IMR-90 (cell line): ENCODE data around the gene SDC1. TPM values are rescaled to one million over a fixed set of nuclear protein-coding genes. Genes with fewer than 3 reads are reported as not detected.

Experiments
- ATAC-seq: fragments of 200-7000 bp; cut with Tn5 transposase; 2 replicates; pipeline ENCODE4 v1.9.1; 2020; ENCODE audit warnings: low read depth, mild to moderate bottlenecking, moderate library complexity
- BruUV-seq: library from RNA; stranded (reverse); fragments of 400-500 nt; replicated peaks from 2 replicates; lab custom pipeline; 2021; lab: Mats Ljungman, UMichigan
- CTCF ChIA-PET: fragments of 300-600 bp; formaldehyde crosslinking; extraction: SDS; loops from one replicate; lab custom pipeline; 2021; ENCODE audit warnings: antibody characterized with exemption; lab: Yijun Ruan, JAX
- POLR2A ChIA-PET: fragments of 300-600 bp; sonication (Branson Sonifier 250); formaldehyde crosslinking; loops from one replicate; lab custom pipeline; 2022; ENCODE audit warnings: antibody characterized with exemption; ENCODE audit not compliant: unreplicated experiment; lab: Charles Lee
- DNase-seq: peaks from one replicate; pipeline ENCODE4 v3.0.0; 2013
- H2AFZ ChIP-seq: replicated peaks from 2 replicates; pipeline ENCODE3; 2013; ENCODE audit warnings: low read length, mild to moderate bottlenecking; ENCODE audit not compliant: poor library complexity
- H2AK5ac ChIP-seq: 2 replicates; pipeline ENCODE4 v1.6.1; 2013; ENCODE audit warnings: low read depth, low read length, inconsistent platforms
- H2AK9ac ChIP-seq: replicated peaks from 2 replicates; pipeline ENCODE3; 2013; ENCODE audit warnings: mild to moderate bottlenecking, low read depth, low read length, moderate library complexity; ENCODE audit not compliant: poor library complexity
- H2BK120ac ChIP-seq: 2 replicates; pipeline ENCODE4 v1.6.1; 2013; ENCODE audit warnings: low read depth, low read length, inconsistent platforms
- H2BK15ac ChIP-seq: 3 replicates; pipeline ENCODE4 v1.6.1; 2013; ENCODE audit warnings: low read depth, low read length, inconsistent platforms
- H2BK20ac ChIP-seq: 2 replicates; pipeline ENCODE4 v1.6.1; 2013; ENCODE audit warnings: low read depth, mild to moderate bottlenecking, inconsistent platforms, low read length, moderate library complexity
- H2BK5ac ChIP-seq: 2 replicates; pipeline ENCODE4 v1.6.1; 2013; ENCODE audit warnings: mild to moderate bottlenecking, low read depth, low read length, inconsistent platforms; ENCODE audit not compliant: poor library complexity, severe bottlenecking
- H3K14ac ChIP-seq: replicated peaks from 2 replicates; pipeline ENCODE4 v1.6.1; 2013; ENCODE audit warnings: low read depth, low read length, inconsistent platforms
- H3K18ac ChIP-seq: 2 replicates; pipeline ENCODE4 v1.6.1; 2013; ENCODE audit warnings: low read depth, low read length, control low read depth
- H3K23ac ChIP-seq: 2 replicates; pipeline ENCODE4 v1.6.1; 2013; ENCODE audit warnings: low read depth, low read length, inconsistent platforms
- H3K27ac ChIP-seq: 2 replicates; pipeline ENCODE4 v1.5.1; 2013; ENCODE audit warnings: mild to moderate bottlenecking, control low read depth, low read length; ENCODE audit not compliant: insufficient read depth
- H3K27me3 ChIP-seq: 2 replicates; pipeline ENCODE4 v1.6.1; 2013; ENCODE audit warnings: low read length; ENCODE audit not compliant: control insufficient read depth, insufficient read depth
- H3K36me3 ChIP-seq: 2 replicates; pipeline ENCODE4 v1.6.1; 2013; ENCODE audit warnings: low read length, mixed read lengths; ENCODE audit not compliant: control insufficient read depth, insufficient read depth
- H3K4ac ChIP-seq: 2 replicates; pipeline ENCODE4 v1.6.1; 2013; ENCODE audit warnings: low read depth, low read length, inconsistent platforms
- H3K4me1 ChIP-seq: 2 replicates; pipeline ENCODE4 v1.6.1; 2013; ENCODE audit warnings: low read length, mixed read lengths; ENCODE audit not compliant: control insufficient read depth, insufficient read depth
- H3K4me2 ChIP-seq: 2 replicates; pipeline ENCODE4 v1.6.1; 2013; ENCODE audit warnings: low read depth, mild to moderate bottlenecking, control low read depth, low read length, moderate library complexity
- H3K4me3 ChIP-seq: 2 replicates; pipeline ENCODE4 v1.5.1; 2013; ENCODE audit warnings: low read depth, mild to moderate bottlenecking, control low read depth, low read length, moderate library complexity; ENCODE audit not compliant: insufficient read depth
- H3K56ac ChIP-seq: 2 replicates; pipeline ENCODE4 v1.6.1; 2013; ENCODE audit warnings: low read length, inconsistent platforms; ENCODE audit not compliant: insufficient read depth; ENCODE audit errors: extremely low read depth
- H3K79me1 ChIP-seq, 2 experiments: 2 replicates each; pipeline ENCODE4 v1.6.1; 2013; ENCODE audit warnings: low read length in 2 of 2, inconsistent platforms in 1 of 2, low read depth in 1 of 2
- H3K9ac ChIP-seq: 2 replicates; pipeline ENCODE4 v1.6.1; 2013; ENCODE audit warnings: low read depth, low read length, control low read depth
- H3K9me1 ChIP-seq: 2 replicates; pipeline ENCODE4 v1.6.1; 2013; ENCODE audit warnings: low read length, inconsistent platforms; ENCODE audit not compliant: insufficient read depth
- H3K9me3 ChIP-seq: 2 replicates; pipeline ENCODE4 v1.6.1; 2013; ENCODE audit warnings: low read length; ENCODE audit not compliant: control insufficient read depth, insufficient read depth
- H4K20me1 ChIP-seq: 2 replicates; pipeline ENCODE4 v1.6.1; 2013; ENCODE audit warnings: low read length, inconsistent platforms; ENCODE audit not compliant: insufficient read depth
- H4K5ac ChIP-seq: 2 replicates; pipeline ENCODE4 v1.6.1; 2013; ENCODE audit warnings: mild to moderate bottlenecking, low read depth, low read length, control low read depth
- H4K8ac ChIP-seq, 2 experiments: 2 replicates each; pipeline ENCODE4 v1.6.1; 2013; ENCODE audit warnings: low read depth in 2 of 2, low read length in 2 of 2, control low read depth in 1 of 2, inconsistent platforms in 1 of 2
- H4K91ac ChIP-seq: 2 replicates; pipeline ENCODE4 v1.6.1; 2013; ENCODE audit warnings: low read depth, low read length, inconsistent platforms; ENCODE audit not compliant: insufficient read depth
- CHD1 ChIP-seq: IDR thresholded peaks from 2 replicates; pipeline ENCODE4 v1.6.1; 2012; ENCODE audit warnings: low read depth, low read length, improper control_type of control experiment
- RCOR1 ChIP-seq: IDR thresholded peaks from 2 replicates; pipeline ENCODE4 v1.6.1; 2012; ENCODE audit warnings: mild to moderate bottlenecking, low read length, improper control_type of control experiment; ENCODE audit not compliant: insufficient replicate concordance
- SMC3 ChIP-seq: fragments of 150-350 bp; IDR thresholded peaks from 2 replicates; pipeline ENCODE4 v1.6.1; 2016; ENCODE audit warnings: low read depth, mild to moderate bottlenecking, antibody characterized with exemption, low read length, moderate library complexity
- USF2 ChIP-seq: fragments of 150-350 bp; IDR thresholded peaks from 2 replicates; pipeline ENCODE4 v1.6.1; 2017; ENCODE audit warnings: mild to moderate bottlenecking, antibody characterized with exemption, low read length, low read depth
- WGBS, 2 experiments: methylation state at CpG; one replicate each; pipeline versions ENCODE4 v1.1.5 to v1.1.7; 2013; ENCODE audit warnings: missing lambda C conversion rate in 2 of 2; ENCODE audit not compliant: insufficient read length in 1 of 2; ENCODE audit errors: extremely low coverage in 2 of 2; 5-methylcytosine and 5-hydroxymethylcytosine counted together
- dilution Hi-C: fragments of 300-500 bp; cut with HindIII; formaldehyde crosslinking; loops from one replicate; pipeline ENCODE4 v1.14.3; 2018; ENCODE audit warnings: low sequenced_read_pairs; ENCODE audit not compliant: unreplicated experiment
- in situ Hi-C: fragments of 300-500 bp; cut with MboI; formaldehyde crosslinking; loops from 3 replicates; pipeline ENCODE4 v1.14.3; 2019; ENCODE audit warnings: low sequenced_read_pairs, inconsistent platforms, mixed read lengths
- intact Hi-C: fragments of 100-400 bp; cut with micrococcal nuclease; formaldehyde crosslinking; loops from 2 replicates; pipeline ENCODE4 v1.10.0; 2022
- polyA plus RNA-seq, 3 experiments: library from polyadenylated mRNA; depleted of rRNA; stranded (reverse); fragments of >200 nt; gene quantifications; 2 replicates each; pipeline ENCODE4 v1.2.3, GENCODE V29; 2012; ENCODE audit warnings: low replicate concordance in 1 of 3
- total RNA-seq: library from RNA; depleted of rRNA; stranded (reverse); fragments of >200 nt; gene quantifications from 2 replicates; pipeline ENCODE4 v1.2.3, GENCODE V29; 2012

The SDC1 gene
- total and polyA plus RNA-seq, 2 of the 4 experiments (the other 2 are of a cell fraction) = 22.0 to 28.3 TPM

GRCh38 chr2:20170704-20171250 is 54.2 kb downstream of the SDC1 start:
- Histone ChIP-seq H3K23ac (no peak overlapping the region), H2BK20ac (no peak overlapping the region), H2AFZ (no peak overlapping the region), H3K4ac (no peak overlapping the region), H3K9ac (no peak overlapping the region), H3K79me1 (peaks cover 0 to 4% of the 10 kb centered on the region in 2 experiments; a peak in 1 of 4 replicates), H4K5ac (no peak overlapping the region), H2BK120ac (no peak overlapping the region), H3K4me1 (peaks cover 13% of the 10 kb centered on the region), H3K27me3 (0 out of 2 replicates have a peak, but pooled peaks cover 3% of the 10 kb centered on the region), H4K20me1 (no peaks in the 10 kb centered on the region), H3K27ac (no peak overlapping the region), H2AK5ac (no peak overlapping the region), H2BK5ac (no peak overlapping the region), H4K8ac (no peak overlapping the region), H3K14ac (no peak overlapping the region), H2AK9ac (no peak overlapping the region), H3K4me3 (no peak overlapping the region), H3K56ac (no peak overlapping the region), H3K18ac (no peak overlapping the region), H3K9me3 (no peaks in the 10 kb centered on the region), H3K4me2 (no peak overlapping the region), H2BK15ac (no peak overlapping the region), H3K9me1 (peaks cover 19% of the 10 kb centered on the region), H3K36me3 (no peaks in the 10 kb centered on the region), H4K91ac (no peak overlapping the region)
- dilution Hi-C loops = no loop called here
- BruUV-seq = no TSS peak
- ATAC-seq (no peak), DNase-seq (no peak)
- WGBS, 2 experiments = 97% methylated on average over 5 of the region's 14 CpGs; no CpG with 5 or more reads in 1 of the 2 experiments
- CTCF ChIA-PET = no interaction called here
- in situ Hi-C loops = no loop called here
- POLR2A ChIA-PET = no interaction called here
- intact Hi-C loops = no loop called here
- TF ChIP-seq CHD1 (no peak), SMC3 (no peak), USF2 (no peak), RCOR1 (no peak)
